HG02840 (cell line): ENCODE measurements around the gene PHGDH.
A peak's percentile ranks its signal among the peaks of the same experiment; 100 is the strongest.

Experiments
- ATAC-seq: cut with Tn5 transposase; IDR thresholded peaks from one replicate; pipeline ENCODE4 v1.9.1; 2021; ENCODE audit warnings: mild to moderate bottlenecking, moderate library complexity, moderate number of reproducible peaks; ENCODE audit not compliant: unreplicated experiment, low FRiP score

PHGDH gene

GRCh38 chr1:119711804-119712341 is at the start of gene PHGDH:
TSS of gene PHGDH (plus strand) at chr1:119711934. CDS start at chr1:119712023, 89 bp downstream.
- ATAC-seq, result peak; percentile 67

- ATAC-seq, result peak; percentile 62
These were observed 49.7 kb upstream of the PHGDH start for GRCh38 chr1:119662034-119662437.

GRCh38 chr1:119664067-119664466 is 47.7 kb upstream of the PHGDH start:
- ATAC-seq, result no peak

GRCh38 chr1:119667173-119667572 is 44.6 kb upstream of the PHGDH start:
- ATAC-seq, result no peak

GRCh38 chr1:119670898-119671297 is 40.8 kb upstream of the PHGDH start:
- no peak for ATAC-seq

GRCh38 chr1:119673171-119673940 is 38.4 kb upstream of the PHGDH start:
- ATAC-seq, result no peak

- no peak for ATAC-seq
These were observed 37.6 kb upstream of the PHGDH start for GRCh38 chr1:119674111-119674526.

GRCh38 chr1:119674835-119675289 is 36.9 kb upstream of the PHGDH start:
- no peak for ATAC-seq

- peak; percentile 72 for ATAC-seq
These were observed 36.1 kb upstream of the PHGDH start for GRCh38 chr1:119675349-119676345.

GRCh38 chr1:119676571-119677206 is 35.0 kb upstream of the PHGDH start:
- no peak for ATAC-seq

- ATAC-seq, result no peak
These were observed 32.5 kb upstream of the PHGDH start for GRCh38 chr1:119679223-119679622.

GRCh38 chr1:119680193-119680592 is 31.5 kb upstream of the PHGDH start:
- ATAC-seq, result no peak

- ATAC-seq, result no peak
These were observed 31.0 kb upstream of the PHGDH start for GRCh38 chr1:119680723-119681122.

GRCh38 chr1:119681560-119681959 is 30.2 kb upstream of the PHGDH start:
- ATAC-seq, result no peak

GRCh38 chr1:119682141-119682540 is 29.6 kb upstream of the PHGDH start:
- no peak for ATAC-seq

- no peak for ATAC-seq
These were observed 27.8 kb upstream of the PHGDH start for GRCh38 chr1:119683893-119684292.

- ATAC-seq, result no peak
These were observed 25.1 kb upstream of the PHGDH start for GRCh38 chr1:119686661-119687060.

GRCh38 chr1:119687434-119688079 is 24.2 kb upstream of the PHGDH start:
- ATAC-seq, result no peak

- no peak for ATAC-seq
These were observed 22.9 kb upstream of the PHGDH start for GRCh38 chr1:119688810-119689209.

GRCh38 chr1:119689511-119689910 is 22.2 kb upstream of the PHGDH start:
- ATAC-seq, result no peak
